Upper lobe of left lung (tissue), 4 donors: ENCODE data around the gene AMOTL1.

Experiments
- CTCF ChIP-seq, 6 experiments: fragments of 450-650 bp in 4 of 6; fragments of 200-600 bp in 2 of 6; sonication (generic) in 2 of 6; IDR thresholded peaks; one replicate each; pipeline ENCODE4 v1.5.1; 2016 to 2019; ENCODE audit warnings: antibody characterized with exemption in 6 of 6
- POLR2AphosphoS5 ChIP-seq, 2 donors: sonication (generic); formaldehyde crosslinking; IDR thresholded peaks; one replicate each; pipeline ENCODE4 v1.5.1; 2017; ENCODE audit warnings: antibody characterized with exemption in 2 of 2

- TF ChIP-seq CTCF (IDR thresholded peaks at IDR 0.05) (no peak), POLR2AphosphoS5 (IDR thresholded peaks at IDR 0.05) (no peak)
Measured at GRCh38 chr11:94719876-94720275, 48.3 kb upstream of the AMOTL1 start.
